NCI-H1417 (cell line): ENCODE measurements around the gene AP1G1.
"Not testable (repeated sequence)": the region's sequence is repeated elsewhere in the genome, so short reads cannot be mapped to it uniquely, and the experiment has no call there.

Experiments used
- DNase-seq, 3 experiments: peaks; one replicate each; lab custom pipeline; 2025; lab: John Stamatoyannopoulos, UW

The AP1G1 gene

DNA sequence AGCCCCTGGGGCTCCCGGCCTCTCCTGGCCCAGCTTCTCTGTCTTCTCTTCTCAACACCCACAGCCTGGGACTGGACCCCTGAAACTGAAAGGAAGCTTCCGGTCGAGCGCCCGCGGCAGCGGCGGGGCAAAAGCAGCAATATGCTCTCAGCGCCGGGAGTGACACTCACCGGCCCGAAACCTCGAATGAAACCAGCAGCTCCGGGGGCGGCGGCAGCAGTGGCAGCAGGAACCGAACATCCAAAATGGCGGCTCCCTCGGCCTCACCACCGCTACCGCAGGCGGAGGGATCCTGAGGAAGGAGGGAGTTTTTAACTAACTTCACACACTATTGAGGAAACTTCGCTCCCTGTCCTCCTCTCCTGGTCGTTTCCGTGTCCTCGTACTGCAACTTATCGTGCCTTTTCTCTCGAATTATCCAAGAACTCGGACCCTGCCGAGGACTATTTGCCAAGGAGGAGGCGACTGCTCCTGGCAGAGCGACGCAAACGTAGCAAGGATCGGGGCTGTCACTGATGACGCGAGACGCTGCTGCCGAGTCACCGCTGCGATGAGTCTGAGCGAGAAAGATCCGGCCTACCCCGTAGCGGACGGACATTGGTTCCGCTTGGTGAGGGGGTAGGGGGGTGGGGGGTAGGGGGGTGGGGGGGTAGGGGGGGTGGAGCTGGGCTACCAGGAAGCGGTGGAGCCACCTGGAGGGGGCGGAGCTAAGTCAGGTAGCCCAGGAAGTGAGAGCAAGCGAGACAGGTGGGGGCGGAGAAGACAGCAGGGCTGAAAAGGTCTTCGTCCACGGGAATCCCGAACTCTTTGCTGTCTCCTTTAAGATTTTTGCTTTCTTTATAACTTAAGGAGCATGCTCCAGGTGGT, at the start of gene AP1G1:
TSS of gene AP1G1 (minus strand) at position 242 of the 867 bp plus-strand sequence. CDS start 19,355 bp downstream, outside the sequence.
- peak; percentile 93 to 97 (median 97) for DNase-seq

DNA sequence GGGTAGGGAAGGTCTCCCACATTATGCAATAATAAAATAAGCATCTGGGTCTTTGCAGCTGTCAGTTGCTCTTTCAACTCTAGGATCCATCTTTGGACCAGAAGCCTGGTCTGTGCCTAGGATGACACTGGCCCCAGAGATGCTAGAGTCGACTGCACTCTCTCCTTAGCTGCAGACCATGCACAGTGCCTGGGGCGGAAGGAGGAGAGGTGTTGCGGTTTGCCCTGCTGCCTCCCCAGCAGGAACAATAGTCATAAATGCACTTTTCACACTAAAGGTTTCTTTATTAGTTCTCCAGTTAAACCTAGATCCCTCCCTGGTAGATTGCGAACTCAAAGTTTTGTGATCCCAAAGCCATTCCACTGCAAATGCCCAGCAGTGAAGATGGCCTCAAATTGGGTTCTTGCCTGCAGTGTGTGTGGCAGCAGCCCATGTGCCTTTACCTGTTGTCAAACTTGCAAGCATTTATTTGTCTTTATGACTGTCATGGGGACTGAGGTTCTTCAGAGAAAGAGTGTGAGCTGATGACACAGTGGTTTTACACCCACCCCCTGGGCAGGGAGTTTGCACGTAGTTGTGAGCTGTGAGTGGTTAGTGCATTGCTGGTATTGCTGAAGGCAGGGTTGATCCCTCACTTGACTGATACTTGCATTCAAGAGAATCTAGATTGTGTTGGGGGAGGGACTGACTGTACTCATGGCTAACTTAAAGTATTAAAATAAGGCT, 47.5 kb upstream of the AP1G1 start:
- no peak for DNase-seq

DNA sequence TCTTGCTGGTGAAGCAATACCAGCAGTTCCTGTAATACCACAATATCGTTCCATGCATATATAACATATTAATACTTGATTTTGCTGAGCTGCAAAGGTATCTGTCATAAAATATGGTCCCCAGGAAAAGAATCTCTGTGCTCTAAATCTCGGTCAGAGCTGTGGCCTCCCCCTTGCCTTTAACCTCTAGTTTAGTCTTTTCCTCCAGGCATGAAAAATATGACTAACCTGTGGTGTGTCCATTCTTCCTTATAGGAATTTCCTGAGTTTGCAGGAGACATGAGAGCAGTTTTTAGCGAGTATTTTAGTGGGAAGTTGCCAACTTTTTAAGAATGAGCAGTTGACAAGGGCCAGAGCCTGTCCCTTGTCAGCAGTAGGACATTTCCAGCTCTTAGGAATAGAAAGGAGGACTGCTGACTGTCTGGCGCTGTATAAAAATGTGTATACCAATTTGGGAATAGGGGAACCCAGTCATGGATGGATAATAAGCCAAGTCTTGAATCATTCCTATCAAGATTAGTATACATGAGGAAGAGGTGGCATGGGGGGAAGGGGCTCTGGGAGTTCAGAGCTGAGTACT, 45.8 kb upstream of the AP1G1 start:
- no peak for DNase-seq

DNA sequence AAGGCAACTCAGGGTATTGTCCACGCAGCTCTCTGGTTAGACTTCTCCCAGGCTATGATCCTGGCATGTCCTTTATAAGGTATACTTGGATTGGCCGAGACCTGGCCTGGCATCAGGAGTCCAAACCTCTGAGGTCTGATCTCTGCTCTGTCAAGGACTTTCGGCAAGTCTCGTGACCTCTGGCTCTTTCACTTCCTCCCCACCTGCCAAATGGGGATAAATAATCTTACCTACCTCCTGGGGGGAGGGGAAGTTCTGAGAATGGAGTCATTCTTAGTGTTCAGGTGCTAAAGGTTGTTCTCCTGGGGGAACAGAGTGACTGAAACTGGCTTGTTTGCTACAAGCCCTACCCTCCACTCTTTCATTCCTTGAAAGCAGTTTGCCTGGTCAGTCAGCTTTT, 44.8 kb upstream of the AP1G1 start:
- DNase-seq = no peak

DNA sequence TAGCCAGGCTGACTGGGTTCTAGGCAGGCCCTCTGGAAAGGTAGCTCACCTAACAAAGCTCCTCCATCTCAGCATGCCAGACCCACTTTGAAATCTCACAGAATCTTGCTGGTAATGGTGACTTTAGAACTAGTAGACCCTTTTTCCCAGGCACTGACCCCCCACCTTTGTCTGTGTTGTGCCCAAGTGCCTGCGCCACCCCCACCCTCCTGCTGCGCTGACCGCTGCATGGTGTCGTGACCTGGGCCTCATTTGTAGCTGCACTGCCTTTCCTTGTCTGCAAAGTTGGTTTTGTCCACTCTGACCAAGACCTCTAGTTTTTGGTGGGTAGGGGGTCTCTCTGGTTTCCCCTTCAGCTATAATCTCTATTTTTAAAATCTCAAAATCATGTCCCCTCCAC, 43.9 kb upstream of the AP1G1 start:
- DNase-seq = no peak

DNA sequence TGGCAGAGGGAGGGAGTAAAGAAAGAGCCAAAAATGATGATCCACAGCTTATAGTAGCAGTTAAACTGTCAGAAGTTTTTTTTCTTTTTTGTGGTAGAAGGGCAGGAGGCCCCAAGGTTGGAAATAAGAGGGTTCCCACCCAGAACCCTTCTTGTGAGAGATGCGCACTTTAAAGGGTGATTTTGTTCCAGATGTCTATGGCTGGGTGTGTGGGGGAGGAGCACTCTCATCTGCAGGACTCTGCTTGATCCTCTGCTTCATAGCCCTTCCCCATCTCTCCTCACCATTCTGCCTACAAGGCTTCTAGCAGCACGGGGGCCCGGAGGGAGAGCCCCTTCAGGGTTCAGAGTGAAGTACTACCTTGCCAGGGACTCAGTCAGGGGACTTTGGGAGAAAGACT, 43.5 kb upstream of the AP1G1 start:
- no peak for DNase-seq

DNA sequence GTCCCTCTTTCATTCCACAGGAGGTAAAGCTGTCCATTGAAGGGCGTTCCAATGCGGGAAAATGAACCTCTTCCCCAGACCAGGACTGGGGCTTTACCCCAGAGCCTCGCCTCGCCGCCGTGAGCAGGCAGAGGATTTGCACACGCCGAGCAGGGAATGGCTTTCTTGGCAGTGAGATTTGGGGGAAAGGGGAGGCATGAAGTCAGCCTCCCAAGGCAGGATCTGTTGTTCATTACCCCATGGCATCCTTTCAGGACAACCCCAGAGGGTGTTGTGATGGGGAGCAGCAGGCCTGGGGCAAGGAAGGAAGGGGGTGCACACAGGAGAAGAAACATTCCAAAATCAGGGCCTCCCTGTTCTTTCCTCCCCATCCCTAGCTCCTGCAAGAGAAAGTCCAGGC, 43.1 kb upstream of the AP1G1 start:
- no peak for DNase-seq

DNA sequence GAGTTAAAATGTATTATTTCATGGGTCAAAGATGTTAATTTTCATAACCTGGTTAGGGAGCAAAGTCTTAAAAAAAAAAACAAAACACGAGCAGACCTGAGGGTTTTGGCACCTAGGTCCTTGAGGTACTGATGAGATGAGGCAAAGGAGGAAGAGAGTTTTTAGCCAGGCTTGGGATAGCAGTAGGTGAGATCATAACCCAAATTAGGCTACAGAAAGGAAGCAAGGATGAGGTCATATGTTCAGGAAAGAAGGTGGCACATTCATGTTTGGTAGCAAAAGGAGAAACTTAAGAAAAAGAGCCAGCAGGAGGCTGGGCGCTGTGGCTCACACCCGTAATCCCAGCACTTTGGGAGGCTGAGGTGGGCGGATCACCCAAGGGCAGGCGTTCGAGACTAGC, 40.0 kb upstream of the AP1G1 start:
- DNase-seq = no peak

DNA sequence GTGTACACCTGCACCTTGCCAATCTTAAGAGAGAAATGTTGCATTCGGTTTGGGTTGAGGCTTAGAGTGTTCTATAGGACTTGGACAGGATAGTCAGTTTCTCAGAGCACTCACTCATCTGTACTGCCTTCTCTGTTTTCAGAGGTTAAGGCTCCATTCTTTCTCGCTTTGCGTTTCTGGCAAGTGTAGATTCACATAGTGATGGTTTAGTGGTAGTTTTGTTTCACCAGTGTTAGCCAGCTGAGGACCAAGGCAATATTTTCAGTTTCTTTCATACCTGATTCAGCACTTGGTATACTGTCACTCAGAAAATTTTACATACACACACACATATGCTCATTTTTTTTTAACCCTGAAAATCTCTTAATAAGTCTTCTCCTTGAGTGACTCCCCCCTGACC, 38.5 kb upstream of the AP1G1 start:
- DNase-seq = no peak

DNA sequence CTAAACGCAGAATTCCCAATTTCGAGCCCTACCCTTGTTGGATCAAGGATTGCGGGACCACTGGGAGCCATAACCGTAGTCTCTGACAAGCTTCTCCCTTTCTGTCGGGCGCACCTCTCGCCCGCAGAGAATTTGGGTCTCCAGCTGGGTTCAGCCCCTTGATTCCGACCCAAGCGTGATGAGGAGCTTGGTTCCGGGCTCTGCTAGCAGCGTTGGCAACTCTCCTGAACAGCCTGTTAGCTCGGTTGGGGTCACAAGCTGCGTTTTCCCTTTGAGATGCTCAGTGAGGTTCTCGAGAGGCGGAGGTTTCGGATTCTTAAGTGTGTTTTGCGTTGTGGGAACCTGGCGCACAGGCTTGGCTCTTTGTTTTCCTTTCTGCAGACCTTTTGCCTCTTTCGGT, 37.8 kb upstream of the AP1G1 start:
- DNase-seq = peak; percentile 2 to 39 (median 7)

DNA sequence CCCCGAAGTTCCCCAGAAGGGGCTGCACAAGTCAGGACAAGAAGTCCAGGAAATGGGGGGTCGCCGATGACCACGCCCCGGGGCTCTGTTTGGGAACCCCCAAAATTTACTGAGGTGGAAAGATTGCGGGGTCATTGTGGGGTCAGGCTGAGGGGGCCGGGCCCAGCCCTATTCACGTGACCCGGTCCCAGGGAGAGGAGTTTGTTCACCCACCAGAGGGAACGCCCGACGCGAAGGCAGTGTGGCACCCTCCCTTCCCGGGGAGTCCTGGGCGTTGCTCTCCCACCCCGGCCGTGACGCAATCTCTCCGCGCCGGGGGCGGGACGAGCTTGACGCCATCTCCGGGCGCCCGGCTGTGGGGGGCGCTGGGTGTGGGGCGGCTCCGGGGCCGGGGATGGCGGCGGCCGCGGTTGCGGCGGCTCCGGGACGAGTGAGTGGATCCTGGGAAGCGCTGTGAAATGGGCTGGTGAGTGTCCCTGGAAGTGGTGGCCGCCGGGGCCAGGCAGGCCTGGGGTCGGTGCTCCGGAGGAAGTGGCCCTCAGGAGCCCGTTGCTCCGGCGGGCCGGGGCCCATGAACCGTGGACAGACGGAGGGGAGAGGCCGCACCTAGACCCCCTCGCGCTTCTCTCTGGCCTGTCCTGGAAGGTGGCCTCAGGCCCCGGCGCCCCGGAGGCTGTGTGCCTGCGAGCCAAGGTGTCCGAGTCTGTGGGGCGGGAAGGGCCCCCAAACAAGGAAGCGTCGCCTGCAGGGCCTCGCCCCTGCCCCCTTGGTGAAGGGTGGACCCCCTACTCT, 37.2 kb upstream of the AP1G1 start, which contains the start of gene ATXN1L:
TSS of gene ATXN1L (plus strand) at position 338 of the 792 bp plus-strand sequence. CDS start 3,765 bp downstream, outside the sequence.
- peak; percentile 75 to 88 (median 86) for DNase-seq

DNA sequence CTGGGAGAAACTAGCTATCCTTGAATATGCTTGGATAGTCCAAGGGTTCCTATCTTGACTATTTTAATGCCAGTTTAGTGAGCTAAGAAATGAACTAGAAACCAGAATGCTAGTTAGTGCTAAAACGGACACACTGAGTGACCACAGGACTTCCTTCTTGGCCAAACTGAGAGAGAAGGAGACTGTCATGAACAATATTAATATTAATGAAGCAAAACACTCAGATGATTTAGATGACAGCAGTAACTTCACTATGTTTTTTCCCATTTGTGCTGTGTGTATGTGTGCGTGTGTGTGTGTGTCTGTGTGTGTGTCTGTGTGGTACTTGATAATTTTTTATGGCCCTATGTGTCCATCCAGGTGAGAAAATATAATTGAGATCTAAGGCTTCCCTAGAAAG, 34.9 kb upstream of the AP1G1 start:
- no peak for DNase-seq

DNA sequence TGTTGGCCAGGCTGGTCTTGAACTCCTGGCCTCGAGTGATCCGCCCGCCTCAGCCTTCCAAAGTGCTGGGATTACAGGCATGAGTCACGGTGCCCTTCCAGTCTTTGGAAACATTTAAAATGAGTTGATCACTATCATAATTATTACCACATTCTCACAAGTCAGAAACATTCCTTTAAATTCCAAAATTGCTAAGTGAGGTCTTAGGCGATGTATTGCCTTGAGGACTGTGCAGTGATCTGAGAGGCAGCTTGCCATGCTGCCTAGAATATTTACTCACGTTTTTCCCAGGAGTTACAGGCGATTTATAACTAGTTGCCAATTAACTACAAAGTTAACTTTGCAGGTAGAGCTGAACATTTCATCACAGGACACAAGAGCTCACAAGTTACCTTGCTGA, 31.4 kb upstream of the AP1G1 start:
- DNase-seq = no peak

DNA sequence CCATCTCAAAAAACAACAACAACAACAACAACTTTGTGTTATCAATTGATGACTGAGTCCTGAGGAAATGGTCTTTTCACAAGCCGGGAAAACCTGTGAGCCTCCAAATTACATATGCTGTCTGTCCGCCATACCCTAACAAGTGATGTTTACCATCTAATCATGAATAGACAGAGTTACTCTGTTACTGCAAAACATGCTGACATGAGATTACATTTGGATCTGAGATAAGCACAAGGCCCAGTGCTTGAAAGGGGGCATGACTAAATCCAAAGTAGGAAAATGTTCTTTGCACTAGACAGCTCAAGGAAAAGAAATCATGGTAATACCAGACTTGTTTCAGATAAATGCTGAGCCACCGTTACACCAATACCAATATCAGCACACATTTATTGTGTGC, 28.5 kb upstream of the AP1G1 start:
- DNase-seq = no peak

DNA sequence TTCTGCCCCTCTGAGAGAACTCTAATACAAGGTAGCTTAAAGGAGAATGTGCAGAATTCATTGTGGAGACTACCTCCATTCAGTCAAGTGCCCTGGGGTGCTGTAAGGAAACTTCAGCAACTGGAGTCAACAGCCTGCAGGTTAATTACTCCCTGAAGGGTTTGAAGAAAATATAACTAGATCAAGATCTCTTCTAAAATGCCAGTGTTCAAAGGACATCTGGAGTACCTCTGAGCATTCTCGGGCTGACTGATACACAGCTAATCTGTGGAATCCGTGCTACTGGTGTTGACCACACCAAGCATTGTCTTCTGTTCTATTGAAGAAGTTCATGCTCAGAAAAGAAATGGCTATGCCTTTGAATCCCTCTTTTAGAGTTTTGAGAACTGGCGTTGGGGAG, 25.7 kb upstream of the AP1G1 start:
- DNase-seq = no peak

DNA sequence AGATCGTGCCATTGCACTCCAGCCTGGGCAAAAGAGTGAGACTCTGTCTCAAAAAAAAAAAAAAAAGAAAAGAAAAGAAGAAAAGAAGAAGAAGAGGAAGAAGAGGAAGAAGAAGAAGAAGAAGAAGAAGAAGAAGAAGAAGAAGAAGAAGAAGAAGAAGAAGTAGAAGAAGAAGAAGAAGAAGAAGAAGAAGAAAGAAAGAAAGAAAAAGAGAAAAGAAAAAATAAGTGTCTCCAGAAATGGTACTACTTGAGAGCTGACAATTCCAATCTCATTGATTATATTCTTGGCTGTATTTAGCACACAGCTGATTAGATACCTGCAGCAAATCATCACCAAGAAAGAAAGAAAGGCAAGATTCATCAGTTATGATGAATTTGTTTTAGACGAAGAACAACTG, 23.5 kb upstream of the AP1G1 start:
- not testable (repeated sequence) for DNase-seq

DNA sequence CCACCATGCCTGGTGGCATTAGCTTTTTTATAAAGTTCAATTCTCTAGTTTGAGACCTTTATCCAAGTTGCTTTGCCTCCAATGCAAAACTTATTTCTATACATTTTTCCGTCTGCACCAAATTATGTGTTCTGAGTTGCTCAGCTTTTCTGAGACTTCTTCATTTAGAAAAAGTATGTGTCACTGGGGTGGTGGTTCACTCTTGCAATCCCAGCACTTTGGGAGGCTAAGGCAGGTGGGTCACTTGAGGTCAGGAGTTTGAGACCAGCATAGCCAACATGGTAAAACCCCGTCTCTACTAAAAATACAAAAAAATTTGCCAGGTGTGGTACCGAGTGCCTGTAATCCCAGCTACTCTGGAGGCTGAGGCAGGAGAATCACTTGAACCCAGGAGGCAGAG, 23.1 kb upstream of the AP1G1 start:
- not testable (repeated sequence) for DNase-seq

DNA sequence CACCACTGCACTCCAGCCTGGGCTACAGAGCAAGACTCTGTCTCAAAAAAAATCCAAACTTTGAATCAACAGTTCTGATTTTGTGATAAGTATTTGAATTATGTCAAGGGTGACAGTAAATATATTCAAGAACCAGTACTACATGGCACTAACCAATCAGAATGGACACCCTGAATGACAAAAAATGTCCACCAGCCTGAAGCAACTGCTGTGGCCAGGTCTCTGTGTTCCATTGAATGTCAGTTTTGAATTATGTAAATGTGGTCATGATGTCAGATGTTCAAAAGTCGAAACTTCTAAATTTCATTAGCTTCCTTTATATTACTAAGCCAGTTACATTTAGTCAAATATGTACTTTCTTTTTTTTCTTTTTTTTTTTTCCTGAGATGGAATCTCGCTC, 21.7 kb upstream of the AP1G1 start:
- DNase-seq = no peak

DNA sequence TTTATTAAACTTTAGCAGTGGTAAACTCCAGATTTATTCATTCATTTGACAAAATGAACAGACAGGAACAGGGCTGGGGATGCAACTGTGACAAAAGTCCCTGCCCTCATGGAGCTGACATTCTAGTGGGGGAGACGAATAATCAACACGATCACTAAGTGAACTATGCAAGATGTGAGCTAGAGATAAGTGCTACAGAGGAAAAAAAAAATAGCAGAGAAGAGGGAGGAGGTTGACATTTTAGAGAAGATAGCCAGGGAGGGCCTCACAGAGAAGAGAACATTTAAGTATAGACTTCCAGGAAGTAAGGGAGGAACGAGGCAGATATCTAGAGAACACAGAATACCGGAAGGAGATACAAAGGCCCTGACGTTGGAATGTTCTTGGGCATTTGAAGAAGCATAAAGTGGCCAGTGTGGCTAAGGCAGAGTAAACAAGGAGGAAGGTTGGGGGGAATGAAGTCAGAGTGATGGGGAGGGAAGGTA, 17.9 kb upstream of the AP1G1 start:
- DNase-seq = no peak

DNA sequence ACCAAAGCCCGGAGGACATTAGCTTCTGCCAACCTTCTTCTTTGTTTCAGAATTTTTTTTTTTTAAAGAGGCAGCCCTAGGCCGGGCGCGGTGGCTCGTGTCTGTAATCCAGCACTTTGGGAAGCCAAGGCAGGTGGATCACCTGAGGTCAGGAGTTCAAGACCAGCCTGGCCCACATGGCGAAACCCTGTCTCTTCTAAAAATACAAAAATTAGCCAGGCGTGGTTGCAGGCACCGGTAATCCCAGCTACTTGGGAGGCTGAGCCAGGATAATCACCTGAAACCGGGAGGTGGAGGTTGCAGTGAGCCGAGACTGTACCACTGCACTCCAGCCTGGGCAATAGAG, 8.5 kb upstream of the AP1G1 start:
- DNase-seq = not testable (repeated sequence)

DNA sequence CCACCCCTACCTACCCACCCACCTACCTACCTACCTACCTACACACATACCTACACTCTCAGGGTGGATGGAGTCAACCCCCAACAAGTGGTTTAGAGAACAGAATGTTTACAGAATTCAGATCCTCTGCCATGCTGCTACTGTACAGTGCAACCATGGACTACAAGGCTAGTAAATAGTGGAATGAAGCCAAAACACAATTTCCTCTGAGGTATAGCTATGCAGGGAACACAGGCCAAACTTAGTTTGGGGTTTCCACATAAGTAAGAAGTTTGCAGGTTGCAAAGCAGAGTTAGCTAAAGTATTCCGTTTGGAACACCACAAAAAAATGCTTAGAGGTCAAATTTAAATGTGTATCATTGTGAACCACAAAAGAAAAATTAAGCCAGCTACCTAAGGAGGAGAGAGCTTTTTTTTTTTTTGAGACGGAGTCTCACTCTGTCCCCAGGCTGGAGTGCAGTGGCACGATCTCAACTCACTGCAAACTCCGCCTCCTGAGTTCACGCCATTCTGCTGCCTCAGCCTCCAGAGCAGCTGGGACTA, 2.7 kb upstream of the AP1G1 start:
- DNase-seq = no peak

DNA sequence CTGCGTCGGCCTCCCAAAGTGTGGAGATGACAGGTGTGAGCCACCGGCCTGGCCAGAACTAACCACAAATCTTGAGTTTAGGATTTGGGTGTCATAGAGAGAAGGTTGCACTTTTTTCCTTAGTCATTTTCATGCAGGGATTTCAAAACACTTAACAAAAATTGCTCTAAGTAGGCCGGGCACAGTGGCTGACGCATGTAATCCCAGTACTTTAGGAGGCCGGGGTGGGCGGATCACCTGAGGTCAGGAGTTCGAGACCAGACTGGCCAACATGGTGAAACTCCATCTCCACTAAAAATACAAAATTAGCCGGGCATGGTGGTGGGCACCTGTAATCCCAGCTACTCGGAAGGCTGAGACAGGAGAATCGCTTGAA, 1.5 kb upstream of the AP1G1 start:
- not testable (repeated sequence) for DNase-seq
